Mucosa of descending colon (tissue), 3 donors: ENCODE data around the gene PEX11A. TPM values are rescaled to one million over a fixed set of nuclear protein-coding genes. Genes with fewer than 3 reads are reported as not detected.
A peak's percentile ranks its signal among the peaks of the same experiment; 100 is the strongest.

Experiments used
- ATAC-seq: fragments of 200-7000 bp; cut with Tn5 transposase; one replicate; pipeline ENCODE4 v1.9.1; 2020; ENCODE audit warnings: mild to moderate bottlenecking, moderate library complexity
- DNase-seq, 3 donors: peaks; one replicate each; pipeline ENCODE4 v3.0.0-alpha.2; 2020
- H3K36me3 ChIP-seq: fragments of 200-600 bp; one replicate; pipeline ENCODE4 v1.8.0; 2021; ENCODE audit warnings: low read depth, mild to moderate bottlenecking
- H3K4me1 ChIP-seq: fragments of 200-600 bp; one replicate; pipeline ENCODE4 v1.8.0; 2021; ENCODE audit warnings: low read depth, mild to moderate bottlenecking
- H3K4me3 ChIP-seq: fragments of 200-600 bp; one replicate; pipeline ENCODE4 v1.8.0; 2021; ENCODE audit warnings: mild to moderate bottlenecking
- H3K9me3 ChIP-seq: fragments of 200-600 bp; one replicate; pipeline ENCODE4 v1.8.0; 2021; ENCODE audit warnings: mild to moderate bottlenecking
- intact Hi-C, 2 donors: fragments of 100-400 bp; cut with DNase I in 1 of 2; cut with micrococcal nuclease in 1 of 2; formaldehyde crosslinking; loops; one replicate each; pipeline versions ENCODE4 v1.11.0 to v1.11.1; 2022; cut with DNase I, micrococcal nuclease
- total RNA-seq, 3 donors: library from RNA; stranded (reverse); fragmentation: NEBNext Ultra II Directional in 2 of 3; extraction: Animal tissue kit (Norgen Biotek cat#: 25700) in 2 of 3; gene quantifications; one replicate each; pipeline versions ENCODE4 v1.2.1 to v1.2.4, GENCODE V29; 2021 to 2023
- TF ChIP-seq, protein P1 (sequence below): fragments of 200-600 bp; IDR thresholded peaks from one replicate; pipeline ENCODE4 v1.8.0; 2022; ENCODE audit warnings: antibody characterized with exemption, mild to moderate bottlenecking
- donor health status: DM: no; HTN: no; CAD: no; lungs with moderate emphysema.
- donor health status: DM: no; HTN: no; CAD: no.
- donor health status: DM: no; HTN: yes; CAD: no.

Gene PEX11A
- total RNA-seq, 3 donors from 2014 or later: 15.5 to 38.5 (median 16.7) TPM

DNA sequence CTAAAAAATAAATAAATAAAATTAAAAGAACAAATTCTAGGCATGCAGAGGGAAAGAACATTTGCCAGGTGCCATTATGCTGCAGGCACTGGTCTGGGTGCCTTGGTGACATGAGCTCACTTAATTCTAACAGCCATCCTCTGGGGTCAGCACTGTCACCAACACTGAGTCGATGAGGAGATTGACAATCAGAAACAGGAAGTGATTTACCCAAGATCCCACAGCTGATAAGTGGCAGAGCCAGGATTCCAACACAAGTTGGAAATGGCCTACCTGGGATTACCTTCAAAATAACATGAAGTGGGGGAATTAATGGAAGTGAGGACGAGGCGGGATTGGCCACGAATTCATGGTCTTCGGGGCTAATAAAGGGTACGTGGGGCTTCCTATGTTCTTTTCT, 14.9 kb downstream of the PEX11A start:
- H3K4me1 ChIP-seq: peaks cover 9% of the 10 kb centered on the region
- H3K9me3 ChIP-seq: no peaks in the 10 kb centered on the region
- H3K36me3 ChIP-seq: no peaks in the 10 kb centered on the region
- no peak for DNase-seq
- no peak for ATAC-seq
- intact Hi-C loops: no loop called here
- H3K4me3 ChIP-seq: no peak overlapping the region
- TF ChIP-seq, protein P1, sequence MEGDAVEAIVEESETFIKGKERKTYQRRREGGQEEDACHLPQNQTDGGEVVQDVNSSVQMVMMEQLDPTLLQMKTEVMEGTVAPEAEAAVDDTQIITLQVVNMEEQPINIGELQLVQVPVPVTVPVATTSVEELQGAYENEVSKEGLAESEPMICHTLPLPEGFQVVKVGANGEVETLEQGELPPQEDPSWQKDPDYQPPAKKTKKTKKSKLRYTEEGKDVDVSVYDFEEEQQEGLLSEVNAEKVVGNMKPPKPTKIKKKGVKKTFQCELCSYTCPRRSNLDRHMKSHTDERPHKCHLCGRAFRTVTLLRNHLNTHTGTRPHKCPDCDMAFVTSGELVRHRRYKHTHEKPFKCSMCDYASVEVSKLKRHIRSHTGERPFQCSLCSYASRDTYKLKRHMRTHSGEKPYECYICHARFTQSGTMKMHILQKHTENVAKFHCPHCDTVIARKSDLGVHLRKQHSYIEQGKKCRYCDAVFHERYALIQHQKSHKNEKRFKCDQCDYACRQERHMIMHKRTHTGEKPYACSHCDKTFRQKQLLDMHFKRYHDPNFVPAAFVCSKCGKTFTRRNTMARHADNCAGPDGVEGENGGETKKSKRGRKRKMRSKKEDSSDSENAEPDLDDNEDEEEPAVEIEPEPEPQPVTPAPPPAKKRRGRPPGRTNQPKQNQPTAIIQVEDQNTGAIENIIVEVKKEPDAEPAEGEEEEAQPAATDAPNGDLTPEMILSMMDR: no peak

DNA sequence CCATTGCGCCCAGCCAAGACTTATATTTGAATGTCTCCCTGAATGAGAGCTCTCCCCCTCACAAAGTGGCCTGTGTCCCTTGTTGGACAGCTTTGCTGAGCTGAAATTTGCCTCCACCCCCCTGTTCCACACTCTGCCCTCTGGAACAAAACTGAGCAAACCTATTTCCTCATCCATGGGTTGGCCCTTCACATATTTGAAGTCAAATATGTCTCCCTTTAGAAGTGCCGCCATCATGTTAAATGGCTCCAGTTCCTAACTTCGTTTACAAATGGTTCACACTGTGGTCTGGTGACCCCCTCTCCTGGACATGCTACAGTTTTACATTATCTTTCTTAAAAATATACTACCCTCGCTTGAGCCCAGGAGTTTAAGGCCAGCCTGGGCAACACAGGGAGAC, 16.0 kb downstream of the PEX11A start:
- DNase-seq (no peak), ATAC-seq (no peak)
- H3K4me3 ChIP-seq: no peak overlapping the region
- H3K4me1 ChIP-seq: no peaks in the 10 kb centered on the region
- no peaks in the 10 kb centered on the region for H3K36me3 ChIP-seq
- TF ChIP-seq, protein P1: no peak
- intact Hi-C loops: no loop called here
- no peaks in the 10 kb centered on the region for H3K9me3 ChIP-seq

DNA sequence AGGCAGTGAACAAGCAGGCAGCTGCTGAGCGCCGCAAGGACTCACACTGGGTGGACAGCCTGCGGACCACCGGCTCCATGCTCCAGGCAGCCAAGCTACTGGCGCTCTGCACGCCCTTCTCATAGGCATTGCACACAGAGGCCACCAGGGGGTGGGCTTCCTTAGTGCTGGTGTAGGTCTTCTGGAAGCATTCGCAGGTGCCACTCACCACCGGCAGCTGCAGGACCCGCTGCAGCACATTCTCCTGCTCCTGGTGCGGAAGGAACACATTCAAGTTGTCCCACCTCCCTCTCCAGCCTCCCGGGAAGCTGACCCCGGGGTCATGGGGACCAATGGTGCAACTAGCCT, 17.4 kb downstream of the PEX11A start:
- no peaks in the 10 kb centered on the region for H3K36me3 ChIP-seq
- TF ChIP-seq, protein P1: no peak
- H3K4me3 ChIP-seq: no peak overlapping the region
- DNase-seq (peak in 1 of 3 donors; percentile 29), ATAC-seq (no peak)
- no peaks in the 10 kb centered on the region for H3K9me3 ChIP-seq
- intact Hi-C loops: no loop called here
- H3K4me1 ChIP-seq: no peaks in the 10 kb centered on the region

GRCh38 chr15:89672221-89673164, 18.1 kb downstream of the PEX11A start:
- TF ChIP-seq, protein P1: no peak
- no peak for DNase-seq
- ATAC-seq: no peak
- Histone ChIP-seq H3K4me1 (no peaks in the 10 kb centered on the region), H3K4me3 (no peak overlapping the region), H3K9me3 (no peaks in the 10 kb centered on the region), H3K36me3 (no peaks in the 10 kb centered on the region)
- intact Hi-C loops: no loop called here

GRCh38 chr15:89671687-89672086, 18.9 kb downstream of the PEX11A start:
- H3K4me3 ChIP-seq: no peak overlapping the region
- no peaks in the 10 kb centered on the region for H3K4me1 ChIP-seq
- TF ChIP-seq, protein P1: no peak
- no peaks in the 10 kb centered on the region for H3K9me3 ChIP-seq
- intact Hi-C loops: no loop called here
- DNase-seq (no peak), ATAC-seq (no peak)
- no peaks in the 10 kb centered on the region for H3K36me3 ChIP-seq
